Astrocyte (in vitro differentiated cells and primary cell): Measurements from ENCODE around the gene SVIL.

Experiments
- EZH2 ChIP-seq: IDR thresholded peaks from 2 replicates; pipeline ENCODE4 v1.6.1; 2012; ENCODE audit warnings: mild to moderate bottlenecking, low read length, inconsistent platforms; ENCODE audit not compliant: insufficient read depth
- TF ChIP-seq, protein P1 (sequence below): IDR thresholded peaks from 2 replicates; pipeline ENCODE4 v1.5.1; 2011; ENCODE audit warnings: low read depth, mild to moderate bottlenecking, inconsistent platforms, low read length, moderate library complexity; ENCODE audit not compliant: insufficient read depth

- TF ChIP-seq, protein P1, sequence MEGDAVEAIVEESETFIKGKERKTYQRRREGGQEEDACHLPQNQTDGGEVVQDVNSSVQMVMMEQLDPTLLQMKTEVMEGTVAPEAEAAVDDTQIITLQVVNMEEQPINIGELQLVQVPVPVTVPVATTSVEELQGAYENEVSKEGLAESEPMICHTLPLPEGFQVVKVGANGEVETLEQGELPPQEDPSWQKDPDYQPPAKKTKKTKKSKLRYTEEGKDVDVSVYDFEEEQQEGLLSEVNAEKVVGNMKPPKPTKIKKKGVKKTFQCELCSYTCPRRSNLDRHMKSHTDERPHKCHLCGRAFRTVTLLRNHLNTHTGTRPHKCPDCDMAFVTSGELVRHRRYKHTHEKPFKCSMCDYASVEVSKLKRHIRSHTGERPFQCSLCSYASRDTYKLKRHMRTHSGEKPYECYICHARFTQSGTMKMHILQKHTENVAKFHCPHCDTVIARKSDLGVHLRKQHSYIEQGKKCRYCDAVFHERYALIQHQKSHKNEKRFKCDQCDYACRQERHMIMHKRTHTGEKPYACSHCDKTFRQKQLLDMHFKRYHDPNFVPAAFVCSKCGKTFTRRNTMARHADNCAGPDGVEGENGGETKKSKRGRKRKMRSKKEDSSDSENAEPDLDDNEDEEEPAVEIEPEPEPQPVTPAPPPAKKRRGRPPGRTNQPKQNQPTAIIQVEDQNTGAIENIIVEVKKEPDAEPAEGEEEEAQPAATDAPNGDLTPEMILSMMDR = no peak
- TF ChIP-seq EZH2 = no peak
Measured at GRCh38 chr10:29452546-29452945, 182.2 kb downstream of the SVIL start.
